Measurements from ENCODE around the gene TICRR. TPM values are rescaled to one million over a fixed set of nuclear protein-coding genes. Genes with fewer than 3 reads are reported as not detected.

Gene TICRR
- polyA plus RNA-seq, 1 donor, result 4.1 TPM

GRCh38 chr15:89654847-89655805 lies 79.9 kb downstream of the TICRR start, which contains the start of gene KIF7:
Gene KIF7 (minus strand): TSS chr15:89655467. CDS start chr15:89652930, 2,537 bp downstream.
- DNase-seq (ENCODE audit: low read depth), result no peak

- DNase-seq (ENCODE audit: low read depth), result no peak
Measured at GRCh38 chr15:89656116-89656815, 81.0 kb downstream of the TICRR start.

GRCh38 chr15:89657686-89658200 lies 82.5 kb downstream of the TICRR start:
- no peak for DNase-seq (ENCODE audit: low read depth)

GRCh38 chr15:89659295-89659694 lies 84.0 kb downstream of the TICRR start:
- no peak for DNase-seq (ENCODE audit: low read depth)

GRCh38 chr15:89660556-89660955 lies 85.3 kb downstream of the TICRR start:
- DNase-seq (ENCODE audit: low read depth), result no peak

GRCh38 chr15:89662893-89663626 lies 87.8 kb downstream of the TICRR start:
- DNase-seq (ENCODE audit: low read depth), result no peak

- no peak for DNase-seq (ENCODE audit: low read depth)
Measured at GRCh38 chr15:89664441-89665350, 89.4 kb downstream of the TICRR start.

GRCh38 chr15:89665449-89666181 lies 90.3 kb downstream of the TICRR start:
- no peak for DNase-seq (ENCODE audit: low read depth)

- DNase-seq (ENCODE audit: low read depth), result no peak
Measured at GRCh38 chr15:89666184-89666857, 91.1 kb downstream of the TICRR start.

- no peak for DNase-seq (ENCODE audit: low read depth)
Measured at GRCh38 chr15:89666858-89667705, 91.8 kb downstream of the TICRR start.

GRCh38 chr15:89667706-89667960 lies 92.4 kb downstream of the TICRR start:
- DNase-seq (ENCODE audit: low read depth), result no peak

- no peak for DNase-seq (ENCODE audit: low read depth)
Measured at GRCh38 chr15:89668171-89668570, 92.9 kb downstream of the TICRR start.

GRCh38 chr15:89669309-89669865 lies 94.1 kb downstream of the TICRR start:
- no peak for DNase-seq (ENCODE audit: low read depth)

- DNase-seq (ENCODE audit: low read depth), result no peak
Measured at GRCh38 chr15:89669941-89670340, 94.7 kb downstream of the TICRR start.

GRCh38 chr15:89670971-89671560 lies 95.8 kb downstream of the TICRR start:
- DNase-seq (ENCODE audit: low read depth), result no peak

- DNase-seq (ENCODE audit: low read depth), result no peak
Measured at GRCh38 chr15:89671687-89672086, 96.4 kb downstream of the TICRR start.

GRCh38 chr15:89672221-89673164 lies 97.2 kb downstream of the TICRR start:
- DNase-seq (ENCODE audit: low read depth), result no peak

Data from forelimb muscle (tissue), 1 donor.